Stimulated activated CD8-positive, alpha-beta memory T cell treated with anti-CD3 and anti-CD28 coated beads, Interleukin-7, amount 100 ng/mL, for 48 hours (primary cell): ENCODE data around the gene MORN5.

ENCODE experiments used
- DNase-seq, 2 donors: peaks; one replicate each; pipeline ENCODE4 v3.0.0-alpha.2; 2020; ENCODE audit warnings: low read depth in 1 of 2; ENCODE audit errors: extremely low read depth in 1 of 2

The MORN5 gene

GRCh38 chr9:122143296-122143695 lies 16.4 kb upstream of the MORN5 start:
- no peak for DNase-seq

- DNase-seq, result no peak
Observed at GRCh38 chr9:122143876-122144405, 15.8 kb upstream of the MORN5 start.

GRCh38 chr9:122144836-122145591 lies 14.7 kb upstream of the MORN5 start:
- no peak for DNase-seq

- DNase-seq, result no peak
Observed at GRCh38 chr9:122145592-122145863, 14.2 kb upstream of the MORN5 start.

GRCh38 chr9:122151267-122151828 lies 8.4 kb upstream of the MORN5 start:
- no peak for DNase-seq

GRCh38 chr9:122155796-122156195 lies 3.9 kb upstream of the MORN5 start:
- DNase-seq, result no peak

- DNase-seq, result no peak
Observed at GRCh38 chr9:122158202-122158601, 1.5 kb upstream of the MORN5 start.

- no peak for DNase-seq
Observed at GRCh38 chr9:122159925-122160246, 178 bp downstream of the MORN5 start.

- DNase-seq, result no peak
Observed at GRCh38 chr9:122162415-122162814, 2.7 kb downstream of the MORN5 start.

- no peak for DNase-seq
Observed at GRCh38 chr9:122164286-122164685, 4.6 kb downstream of the MORN5 start.

GRCh38 chr9:122168356-122168755 lies 8.6 kb downstream of the MORN5 start:
- no peak for DNase-seq

GRCh38 chr9:122172131-122172530 lies 12.4 kb downstream of the MORN5 start:
- no peak for DNase-seq

- DNase-seq, result no peak
Observed at GRCh38 chr9:122173670-122174069, 14.0 kb downstream of the MORN5 start.

- DNase-seq, result no peak
Observed at GRCh38 chr9:122176916-122177315, 17.2 kb downstream of the MORN5 start.

GRCh38 chr9:122179054-122179689 lies 19.5 kb downstream of the MORN5 start:
- no peak for DNase-seq

- no peak for DNase-seq
Observed at GRCh38 chr9:122179690-122180074, 20.0 kb downstream of the MORN5 start.

- DNase-seq, result no peak
Observed at GRCh38 chr9:122180633-122181032, 20.9 kb downstream of the MORN5 start.

- DNase-seq, result no peak
Observed at GRCh38 chr9:122183501-122183900, 23.8 kb downstream of the MORN5 start.

- DNase-seq, result no peak
Observed at GRCh38 chr9:122184551-122184950, 24.8 kb downstream of the MORN5 start.

- no peak for DNase-seq
Observed at GRCh38 chr9:122186301-122186700, 26.6 kb downstream of the MORN5 start.

GRCh38 chr9:122186777-122187470 lies 27.2 kb downstream of the MORN5 start:
- DNase-seq, result no peak

- DNase-seq, result no peak
Observed at GRCh38 chr9:122188369-122188768, 28.7 kb downstream of the MORN5 start.
